Measurements from ENCODE around the gene CRY1. TPM values are rescaled to one million over a fixed set of nuclear protein-coding genes. Genes with fewer than 3 reads are reported as not detected.
"Not testable (repeated sequence)": the region's sequence is repeated elsewhere in the genome, so short reads cannot be mapped to it uniquely, and the experiment has no call there.

CRY1 gene
- total and polyA plus RNA-seq, 9 of the 15 experiments (the other 6 are each of a cell fraction or from before 2014, with no cell fraction given): 8.7 to 33.3 (median 25.2) TPM

- H3K79me2 ChIP-seq (ENCODE audit: control insufficient read depth, insufficient read depth, low read length); H4K20me1 ChIP-seq (replicated peaks; ENCODE audit: control insufficient read depth, insufficient read depth, low read length); ATAC-seq; H3K9me1 ChIP-seq (ENCODE audit: control insufficient read depth, insufficient read depth, low read length); CTCF ChIA-PET (ENCODE audit: low intra/inter-chr PET ratio); FAIRE-seq; H3K27me3 ChIP-seq (ENCODE audit: control insufficient read depth in 2 of 2, insufficient read depth in 2 of 2, low read length in 2 of 2); DNase-seq (ENCODE audit: extremely low read depth in 1 of 4, low spot score in 3 of 4); H3K36me3 ChIP-seq (ENCODE audit: control insufficient read depth, insufficient read depth, low read length); H3K27ac ChIP-seq (ENCODE audit: extremely low read depth, low read depth, low read length); BruUV-seq (replicated peaks); H3K9me3 ChIP-seq (replicated peaks; ENCODE audit: control insufficient read depth, insufficient read depth, low read depth, low read length); H3K4me2 ChIP-seq (ENCODE audit: insufficient read depth, low read length); H3K4me1 ChIP-seq (replicated peaks in 1 of 2; ENCODE audit: control insufficient read depth in 2 of 2, insufficient read depth in 2 of 2, low read length in 2 of 2); H3K9ac ChIP-seq (ENCODE audit: insufficient read depth in 1 of 2, low read depth in 2 of 2, low read length in 2 of 2); POLR2A ChIA-PET; H2AFZ ChIP-seq (ENCODE audit: low read depth, low read length); H3K4me3 ChIP-seq; in situ Hi-C loops (cut with MboI): not testable (repeated sequence)
- intact Hi-C loops (cut with micrococcal nuclease): loop anchor here (10.0 kb wide), 1 partner anchor 884 kb away; no protein-coding TSS in a partner anchor
- 21% methylated on average over 1 of the region's 1 CpG for WGBS (ENCODE audit: insufficient coverage, low coverage, missing lambda C conversion rate)
Measured at GRCh38 chr12:107108366-107108765, 15.0 kb upstream of the CRY1 start.

DNA sequence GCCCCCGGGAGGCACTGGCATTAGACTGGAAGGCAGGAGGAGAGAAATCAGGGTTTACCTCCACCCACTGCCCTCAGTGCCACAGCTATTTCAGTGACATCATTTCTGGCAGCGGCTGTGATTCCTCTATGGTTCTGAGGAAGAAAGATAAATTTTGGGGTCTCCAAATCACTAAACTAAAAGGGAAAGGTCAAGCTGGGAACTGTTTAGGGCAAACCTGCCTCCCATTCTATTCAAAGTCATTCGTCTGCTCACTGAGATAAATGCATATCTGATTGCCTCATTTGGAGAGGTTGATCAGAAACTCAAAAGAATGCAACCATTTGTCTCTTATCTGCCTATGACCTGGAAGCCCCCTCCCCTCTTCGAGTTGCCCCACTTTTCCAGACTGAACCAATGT lies 14.0 kb upstream of the CRY1 start:
- no TSS peak for BruUV-seq (replicated peaks)
- Histone ChIP-seq H3K36me3 (ENCODE audit: control insufficient read depth, insufficient read depth, low read length) (no peaks in the 10 kb centered on the region), H3K27me3 (ENCODE audit: control insufficient read depth in 2 of 2, insufficient read depth in 2 of 2, low read length in 2 of 2) (no peaks in the 10 kb centered on the region), H2AFZ (ENCODE audit: low read depth, low read length) (no peak overlapping the region), H3K4me2 (ENCODE audit: insufficient read depth, low read length) (no peak overlapping the region), H3K27ac (ENCODE audit: extremely low read depth, low read depth, low read length) (no peak overlapping the region), H3K9ac (ENCODE audit: insufficient read depth in 1 of 2, low read depth in 2 of 2, low read length in 2 of 2) (no peak overlapping the region), H3K4me1 (replicated peaks in 1 of 2; ENCODE audit: control insufficient read depth in 2 of 2, insufficient read depth in 2 of 2, low read length in 2 of 2) (peaks cover 0 to 7% of the 10 kb centered on the region in 2 experiments; a peak in 3 of 5 replicates), H4K20me1 (replicated peaks; ENCODE audit: control insufficient read depth, insufficient read depth, low read length) (no peaks in the 10 kb centered on the region), H3K4me3 (no peak overlapping the region), H3K79me2 (ENCODE audit: control insufficient read depth, insufficient read depth, low read length) (no peaks in the 10 kb centered on the region), H3K9me1 (ENCODE audit: control insufficient read depth, insufficient read depth, low read length) (no peaks in the 10 kb centered on the region), H3K9me3 (replicated peaks; ENCODE audit: control insufficient read depth, insufficient read depth, low read depth, low read length) (no peaks in the 10 kb centered on the region)
- ChIA-PET POLR2A (no interaction called here), CTCF (ENCODE audit: low intra/inter-chr PET ratio) (no interaction called here)
- intact Hi-C loops (cut with micrococcal nuclease): loop anchor here (10.0 kb wide), 1 partner anchor 883 kb away; no protein-coding TSS in a partner anchor
- 0% methylated on average over 4 of the region's 4 CpGs for WGBS (ENCODE audit: insufficient coverage, low coverage, missing lambda C conversion rate)
- FAIRE-seq (no peak), DNase-seq (ENCODE audit: extremely low read depth in 1 of 4, low spot score in 3 of 4) (no peak), ATAC-seq (no peak)
- in situ Hi-C loops (cut with MboI): no loop called here
- TF ChIP-seq KLF16 (IDR thresholded peaks at IDR 0.05) (0 out of 2 replicates have a peak, but pooled peaks have one; percentile 15), ARID1B (IDR thresholded peaks at IDR 0.05) (peak; percentile 43), HDAC1 (IDR thresholded peaks at IDR 0.05) (0 out of 4 replicates have a peak, but pooled peaks of 1 of the 2 experiments have one; percentile 35), KDM1A (IDR thresholded peaks at IDR 0.05) (peak; percentile 82 to 84), TAL1 (IDR thresholded peaks at IDR 0.05) (peak; percentile 63), ZBTB17 (CRISPR knock-in tag; IDR thresholded peaks at IDR 0.05) (no peak), CBFA2T3 (IDR thresholded peaks at IDR 0.05) (peak; percentile 80), TEAD4 (IDR thresholded peaks at IDR 0.05; ENCODE audit: low read length) (peak; percentile 63; the same call in 1 of the 2 replicates), TEAD4 (CRISPR knock-in tag; IDR thresholded peaks at IDR 0.05; ENCODE audit: borderline replicate concordance) (no peak), NFIC (IDR thresholded peaks at IDR 0.05) (0 out of 2 replicates have a peak, but pooled peaks have one; percentile 11), CBFA2T2 (conservative IDR thresholded peaks at IDR 0.05) (peak; percentile 59)
- TF ChIP-seq, protein P1, sequence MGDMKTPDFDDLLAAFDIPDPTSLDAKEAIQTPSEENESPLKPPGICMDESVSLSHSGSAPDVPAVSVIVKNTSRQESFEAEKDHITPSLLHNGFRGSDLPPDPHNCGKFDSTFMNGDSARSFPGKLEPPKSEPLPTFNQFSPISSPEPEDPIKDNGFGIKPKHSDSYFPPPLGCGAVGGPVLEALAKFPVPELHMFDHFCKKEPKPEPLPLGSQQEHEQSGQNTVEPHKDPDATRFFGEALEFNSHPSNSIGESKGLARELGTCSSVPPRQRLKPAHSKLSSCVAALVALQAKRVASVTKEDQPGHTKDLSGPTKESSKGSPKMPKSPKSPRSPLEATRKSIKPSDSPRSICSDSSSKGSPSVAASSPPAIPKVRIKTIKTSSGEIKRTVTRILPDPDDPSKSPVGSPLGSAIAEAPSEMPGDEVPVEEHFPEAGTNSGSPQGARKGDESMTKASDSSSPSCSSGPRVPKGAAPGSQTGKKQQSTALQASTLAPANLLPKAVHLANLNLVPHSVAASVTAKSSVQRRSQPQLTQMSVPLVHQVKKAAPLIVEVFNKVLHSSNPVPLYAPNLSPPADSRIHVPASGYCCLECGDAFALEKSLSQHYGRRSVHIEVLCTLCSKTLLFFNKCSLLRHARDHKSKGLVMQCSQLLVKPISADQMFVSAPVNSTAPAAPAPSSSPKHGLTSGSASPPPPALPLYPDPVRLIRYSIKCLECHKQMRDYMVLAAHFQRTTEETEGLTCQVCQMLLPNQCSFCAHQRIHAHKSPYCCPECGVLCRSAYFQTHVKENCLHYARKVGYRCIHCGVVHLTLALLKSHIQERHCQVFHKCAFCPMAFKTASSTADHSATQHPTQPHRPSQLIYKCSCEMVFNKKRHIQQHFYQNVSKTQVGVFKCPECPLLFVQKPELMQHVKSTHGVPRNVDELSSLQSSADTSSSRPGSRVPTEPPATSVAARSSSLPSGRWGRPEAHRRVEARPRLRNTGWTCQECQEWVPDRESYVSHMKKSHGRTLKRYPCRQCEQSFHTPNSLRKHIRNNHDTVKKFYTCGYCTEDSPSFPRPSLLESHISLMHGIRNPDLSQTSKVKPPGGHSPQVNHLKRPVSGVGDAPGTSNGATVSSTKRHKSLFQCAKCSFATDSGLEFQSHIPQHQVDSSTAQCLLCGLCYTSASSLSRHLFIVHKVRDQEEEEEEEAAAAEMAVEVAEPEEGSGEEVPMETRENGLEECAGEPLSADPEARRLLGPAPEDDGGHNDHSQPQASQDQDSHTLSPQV (IDR thresholded peaks at IDR 0.05): no peak

All from K562 (cell line).